Measurements from ENCODE around the gene DPYSL4. TPM values are rescaled to one million over a fixed set of nuclear protein-coding genes. Genes with fewer than 3 reads are reported as not detected.

Gene DPYSL4
- total RNA-seq, 4 donors from 2014 or later, result 0.22 to 0.94 (median 0.34) TPM; not detected in 1

DNA sequence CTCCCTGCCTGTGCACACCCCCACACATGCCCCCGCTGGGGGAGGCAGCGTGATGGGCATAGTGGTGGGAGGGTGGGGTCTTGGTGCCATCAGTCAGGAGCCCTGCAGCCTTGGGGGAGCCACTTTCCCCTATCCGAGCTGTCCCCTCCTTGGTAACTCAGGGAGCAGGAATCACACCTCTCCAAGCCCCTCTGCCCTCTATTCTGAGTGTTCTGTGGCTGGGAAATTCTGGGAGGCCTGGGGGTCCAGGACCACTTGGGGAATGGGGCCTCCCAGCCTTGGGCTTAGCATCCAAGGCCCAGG lies 11.3 kb downstream of the DPYSL4 start:
- TF ChIP-seq, protein P1, sequence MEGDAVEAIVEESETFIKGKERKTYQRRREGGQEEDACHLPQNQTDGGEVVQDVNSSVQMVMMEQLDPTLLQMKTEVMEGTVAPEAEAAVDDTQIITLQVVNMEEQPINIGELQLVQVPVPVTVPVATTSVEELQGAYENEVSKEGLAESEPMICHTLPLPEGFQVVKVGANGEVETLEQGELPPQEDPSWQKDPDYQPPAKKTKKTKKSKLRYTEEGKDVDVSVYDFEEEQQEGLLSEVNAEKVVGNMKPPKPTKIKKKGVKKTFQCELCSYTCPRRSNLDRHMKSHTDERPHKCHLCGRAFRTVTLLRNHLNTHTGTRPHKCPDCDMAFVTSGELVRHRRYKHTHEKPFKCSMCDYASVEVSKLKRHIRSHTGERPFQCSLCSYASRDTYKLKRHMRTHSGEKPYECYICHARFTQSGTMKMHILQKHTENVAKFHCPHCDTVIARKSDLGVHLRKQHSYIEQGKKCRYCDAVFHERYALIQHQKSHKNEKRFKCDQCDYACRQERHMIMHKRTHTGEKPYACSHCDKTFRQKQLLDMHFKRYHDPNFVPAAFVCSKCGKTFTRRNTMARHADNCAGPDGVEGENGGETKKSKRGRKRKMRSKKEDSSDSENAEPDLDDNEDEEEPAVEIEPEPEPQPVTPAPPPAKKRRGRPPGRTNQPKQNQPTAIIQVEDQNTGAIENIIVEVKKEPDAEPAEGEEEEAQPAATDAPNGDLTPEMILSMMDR (IDR thresholded peaks at IDR 0.05; ENCODE audit: low read depth), result no peak

DNA sequence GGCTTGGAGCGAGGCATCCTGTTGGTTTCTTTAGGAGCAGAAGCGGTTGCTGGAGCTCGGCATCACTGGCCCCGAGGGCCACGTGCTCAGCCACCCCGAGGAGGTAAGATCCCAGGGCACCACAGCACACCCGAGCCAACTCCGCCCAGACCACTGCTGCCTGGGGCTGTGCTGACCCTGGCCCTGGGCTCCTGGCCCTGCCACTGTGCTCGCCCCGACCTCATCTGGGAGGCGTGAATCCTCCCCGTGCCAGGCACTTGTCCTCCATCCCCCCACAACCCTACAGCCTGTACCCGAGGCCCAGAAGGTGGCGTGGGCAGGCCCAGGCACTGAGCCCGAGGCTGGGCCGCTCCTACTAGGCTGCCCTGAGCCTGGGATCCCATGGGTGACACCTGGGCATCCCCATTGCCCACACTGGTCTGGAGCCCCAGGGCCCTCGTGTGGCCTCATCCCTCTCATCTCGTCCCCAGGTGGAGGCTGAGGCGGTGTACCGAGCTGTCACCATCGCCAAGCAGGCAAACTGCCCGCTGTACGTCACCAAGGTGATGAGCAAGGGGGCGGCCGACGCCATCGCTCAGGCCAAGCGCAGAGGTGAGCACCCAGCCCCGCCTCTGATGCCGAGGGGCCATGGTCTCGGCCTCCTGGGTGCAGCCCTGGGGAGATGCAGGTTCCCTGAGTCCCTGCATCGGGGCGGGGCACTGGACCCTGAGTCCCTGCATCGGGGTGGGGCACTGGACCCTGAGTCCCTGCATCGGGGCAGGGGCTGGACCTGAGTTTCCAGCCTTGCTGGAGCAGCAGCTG lies 11.8 kb downstream of the DPYSL4 start:
- TF ChIP-seq, protein P1 (IDR thresholded peaks at IDR 0.05; ENCODE audit: low read depth), result no peak

DNA sequence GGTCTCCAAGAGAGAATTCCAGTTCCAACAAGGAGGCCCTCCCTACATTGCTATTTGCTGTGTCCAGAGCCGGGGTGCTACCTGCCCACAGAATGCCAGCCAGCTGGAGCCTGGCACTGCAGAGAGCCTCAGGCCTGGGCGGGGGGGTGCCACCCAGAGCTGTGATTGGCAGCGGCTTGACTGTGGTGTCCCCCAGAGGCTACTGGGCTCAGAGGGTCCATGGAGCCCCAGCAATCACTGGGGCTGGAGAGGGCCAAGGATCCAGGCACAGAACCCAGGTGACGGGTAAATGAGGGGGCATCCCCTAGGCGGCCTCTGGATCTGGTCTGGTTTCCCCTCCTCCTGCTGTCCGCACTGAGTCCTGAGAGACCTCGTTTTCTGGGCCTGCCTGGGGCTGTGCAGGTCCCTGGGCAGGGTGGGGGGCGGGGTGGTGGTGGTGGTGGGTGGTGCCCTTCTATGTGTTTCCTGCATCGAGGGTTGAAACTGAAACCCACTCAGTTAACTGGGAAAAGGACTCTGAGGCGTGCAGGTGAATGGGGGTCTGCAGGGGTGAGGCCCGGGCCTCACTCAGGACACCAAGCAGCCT lies 12.6 kb downstream of the DPYSL4 start:
- TF ChIP-seq, protein P1 (IDR thresholded peaks at IDR 0.05; ENCODE audit: low read depth), result no peak

DNA sequence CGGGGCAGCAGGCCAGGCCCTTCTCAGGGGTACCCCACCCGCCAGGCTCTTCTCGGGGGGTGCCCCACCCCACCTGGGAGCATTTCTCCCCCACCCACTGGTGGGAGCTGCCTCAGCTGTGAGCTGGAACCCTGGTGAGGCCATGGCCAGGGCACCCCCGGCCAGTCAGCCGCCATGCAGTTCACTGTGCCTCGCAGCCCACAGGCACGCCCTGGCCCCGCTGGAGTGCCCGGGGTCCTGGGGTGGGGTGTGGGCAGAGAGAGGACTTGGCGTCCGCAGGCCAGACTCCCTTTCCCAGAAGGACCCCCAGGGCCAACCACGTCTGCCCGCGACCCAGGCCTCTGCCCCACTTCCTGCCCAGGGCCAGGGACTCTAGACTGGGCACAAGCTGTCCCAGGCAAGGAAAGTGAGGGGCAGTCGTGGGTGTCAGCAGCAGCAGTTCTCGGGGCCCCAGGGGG lies 13.1 kb downstream of the DPYSL4 start:
- TF ChIP-seq, protein P1 (IDR thresholded peaks at IDR 0.05; ENCODE audit: low read depth), result no peak

DNA sequence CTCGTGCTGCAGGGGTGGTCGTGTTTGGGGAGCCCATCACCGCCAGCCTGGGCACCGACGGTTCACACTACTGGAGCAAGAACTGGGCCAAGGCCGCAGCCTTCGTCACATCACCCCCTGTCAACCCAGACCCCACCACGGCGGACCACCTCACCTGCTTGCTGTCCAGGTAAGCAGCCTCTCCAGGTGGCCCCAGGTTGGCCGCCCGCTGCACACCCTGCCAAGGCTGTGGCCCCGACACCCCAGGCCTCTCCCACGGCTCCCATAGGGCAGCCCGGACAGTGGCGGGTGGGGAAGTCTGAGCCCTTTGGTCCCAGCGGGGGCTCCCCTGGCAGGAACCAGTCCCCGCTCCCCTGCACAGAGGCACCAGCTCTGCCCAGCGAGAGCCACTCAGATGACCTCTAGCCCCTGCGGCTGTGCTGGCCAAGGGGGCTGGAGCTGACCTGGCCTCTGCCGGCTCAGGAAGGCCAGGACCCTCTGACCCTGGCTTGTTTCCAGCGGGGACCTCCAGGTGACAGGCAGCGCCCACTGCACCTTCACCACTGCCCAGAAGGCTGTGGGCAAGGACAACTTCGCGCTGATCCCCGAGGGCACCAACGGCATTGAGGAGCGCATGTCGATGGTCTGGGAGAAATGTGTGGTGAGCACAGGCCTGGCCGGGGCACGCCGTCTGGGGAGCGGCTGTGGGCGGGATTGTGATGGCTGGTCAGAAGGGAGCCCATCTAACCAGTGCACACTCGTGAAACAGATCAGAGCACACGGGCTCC lies 13.8 kb downstream of the DPYSL4 start:
- TF ChIP-seq, protein P1 (IDR thresholded peaks at IDR 0.05; ENCODE audit: low read depth), result no peak

DNA sequence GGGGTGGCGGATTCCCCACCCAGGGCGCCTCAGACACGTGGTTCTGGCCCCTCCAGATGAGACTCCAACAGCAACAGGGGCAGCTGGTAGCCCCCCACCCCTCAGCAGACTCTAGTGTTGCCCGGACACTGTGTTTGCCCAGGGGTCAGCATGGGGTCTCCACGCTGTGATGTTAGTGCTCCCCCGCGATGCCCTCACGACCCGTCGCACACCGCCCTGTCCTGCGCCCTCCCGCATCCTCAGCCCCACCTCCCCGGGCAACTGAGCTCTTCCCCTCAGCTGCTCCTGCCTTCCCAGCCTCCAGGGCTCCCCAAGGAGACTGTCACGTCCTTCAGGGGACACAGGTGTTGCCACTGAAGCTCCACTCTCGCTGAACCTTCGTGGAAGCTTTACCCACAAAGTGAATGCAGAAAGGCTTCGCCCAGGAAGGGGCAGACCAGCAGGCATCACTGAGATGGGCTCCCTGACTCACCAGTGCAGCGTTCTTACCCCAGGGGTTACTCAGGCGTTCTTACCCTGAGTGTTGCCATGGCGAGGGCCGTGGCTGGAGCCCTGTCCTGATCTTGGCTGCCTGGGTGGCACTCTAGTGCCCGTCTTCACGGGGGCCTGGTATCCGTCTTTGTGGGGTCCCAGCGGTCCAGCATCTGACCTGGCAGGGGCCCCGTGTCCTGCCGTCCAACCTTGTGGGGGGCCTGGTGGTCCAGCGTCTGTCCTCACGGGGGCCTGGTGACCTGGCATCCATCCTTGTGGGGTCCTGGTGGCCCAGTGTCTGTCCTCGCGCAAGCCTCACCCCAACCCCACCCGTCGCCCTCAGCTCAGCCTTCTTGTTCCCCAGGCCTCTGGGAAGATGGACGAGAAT lies 14.6 kb downstream of the DPYSL4 start:
- TF ChIP-seq, protein P1 (IDR thresholded peaks at IDR 0.05; ENCODE audit: low read depth), result no peak
